WTC11 (cell line): ENCODE results near the gene CHD9. TPM values are rescaled to one million over a fixed set of nuclear protein-coding genes. Genes with fewer than 3 reads are reported as not detected.

Experiments used
- ATAC-seq: fragments of 200-7000 bp; cut with Tn5 transposase; 2 replicates; pipeline ENCODE4 v1.10.0; 2021; ENCODE audit warnings: mild to moderate bottlenecking, moderate library complexity
- CTCF ChIA-PET: fragments of 300-600 bp; sonication (Branson Sonifier 250); formaldehyde crosslinking; loops from one replicate; lab custom pipeline; 2021; ENCODE audit warnings: antibody characterized with exemption; lab: Charles Lee
- POLR2A ChIA-PET: fragments of 350-600 bp; sonication (Branson Sonifier 250); formaldehyde crosslinking; loops from one replicate; lab custom pipeline; 2021; ENCODE audit warnings: antibody characterized with exemption; lab: Charles Lee
- DNase-seq: peaks from one replicate; pipeline ENCODE4 v3.0.0; 2021; ENCODE audit warnings: low spot score
- H3K27ac Mint-ChIP-seq: 2 replicates; pipeline ENCODE4 v1.8.0; 2021; ENCODE audit warnings: mixed read lengths
- H3K27me3 Mint-ChIP-seq: 2 replicates; pipeline ENCODE4 v1.8.0; 2021; ENCODE audit warnings: low read depth, mild to moderate bottlenecking, moderate library complexity, mixed read lengths
- H3K36me3 Mint-ChIP-seq: 2 replicates; pipeline ENCODE4 v1.8.0; 2021; ENCODE audit warnings: mixed read lengths
- H3K4me1 Mint-ChIP-seq: 2 replicates; pipeline ENCODE4 v1.8.0; 2022; ENCODE audit warnings: mixed read lengths
- H3K4me3 Mint-ChIP-seq: 2 replicates; pipeline ENCODE4 v1.8.0; 2021; ENCODE audit warnings: mild to moderate bottlenecking, moderate library complexity, mixed read lengths
- H3K9me3 Mint-ChIP-seq: 2 replicates; pipeline ENCODE4 v1.8.0; 2021; ENCODE audit warnings: mixed read lengths
- AR ChIP-seq: fragments of 250-450 bp; sonication (Bioruptor Pico); IDR thresholded peaks from 2 replicates; pipeline ENCODE4 v1.9.0; 2021; ENCODE audit warnings: mild to moderate bottlenecking
- ARID4B ChIP-seq: sonication (generic); formaldehyde crosslinking; IDR thresholded peaks from 2 replicates; pipeline ENCODE4 v1.8.0; 2023; ENCODE audit warnings: missing genetic modification reagents, mild to moderate bottlenecking, borderline replicate concordance
- CDX4 ChIP-seq: fragments of 250-450 bp; sonication (Bioruptor Pico); IDR thresholded peaks from 2 replicates; pipeline ENCODE4 v1.9.0; 2021; ENCODE audit warnings: moderate library complexity, mild to moderate bottlenecking, inconsistent platforms, borderline replicate concordance
- CREB1 ChIP-seq: sonication (generic); formaldehyde crosslinking; IDR thresholded peaks from 2 replicates; pipeline ENCODE4 v1.8.0; 2023; ENCODE audit warnings: mild to moderate bottlenecking, missing genetic modification reagents
- CREM ChIP-seq: sonication (generic); formaldehyde crosslinking; IDR thresholded peaks from 2 replicates; pipeline ENCODE4 v1.8.1; 2022; ENCODE audit warnings: mild to moderate bottlenecking, missing genetic modification reagents, moderate library complexity
- EMX1 ChIP-seq: fragments of 250-450 bp; sonication (Bioruptor Pico); IDR thresholded peaks from 2 replicates; pipeline ENCODE4 v1.8.0; 2021; ENCODE audit warnings: mild to moderate bottlenecking
- ETV6 ChIP-seq: sonication (generic); formaldehyde crosslinking; IDR thresholded peaks from 2 replicates; pipeline ENCODE4 v1.8.1; 2022; ENCODE audit warnings: mild to moderate bottlenecking, missing genetic modification reagents
- FOXK1 ChIP-seq: sonication (generic); formaldehyde crosslinking; IDR thresholded peaks from 2 replicates; pipeline ENCODE4 v1.8.0; 2022; ENCODE audit warnings: mild to moderate bottlenecking, moderate library complexity, missing genetic modification reagents
- GABPB1 ChIP-seq: sonication (generic); formaldehyde crosslinking; IDR thresholded peaks from 2 replicates; pipeline ENCODE4 v1.8.1; 2023; ENCODE audit warnings: mild to moderate bottlenecking, missing genetic modification reagents
- IRF2 ChIP-seq: sonication (generic); formaldehyde crosslinking; IDR thresholded peaks from 2 replicates; pipeline ENCODE4 v1.8.0; 2022; ENCODE audit warnings: low read depth, missing genetic modification reagents, borderline replicate concordance
- MLX ChIP-seq: sonication (generic); formaldehyde crosslinking; IDR thresholded peaks from 2 replicates; pipeline ENCODE4 v1.8.1; 2023; ENCODE audit warnings: mild to moderate bottlenecking, missing genetic modification reagents, moderate library complexity
- NFE2L1 ChIP-seq: sonication (generic); formaldehyde crosslinking; IDR thresholded peaks from 2 replicates; pipeline ENCODE4 v1.8.1; 2023; ENCODE audit warnings: missing genetic modification reagents
- RORB ChIP-seq: fragments of 250-450 bp; sonication (Bioruptor Pico); IDR thresholded peaks from 2 replicates; pipeline ENCODE4 v1.9.0; 2021; ENCODE audit warnings: mild to moderate bottlenecking
- TEAD1 ChIP-seq: sonication (generic); formaldehyde crosslinking; IDR thresholded peaks from 2 replicates; pipeline ENCODE4 v1.8.0; 2022; ENCODE audit warnings: mild to moderate bottlenecking, missing genetic modification reagents
- ZNF396 ChIP-seq: fragments of 250-450 bp; sonication (Bioruptor Pico); IDR thresholded peaks from 2 replicates; pipeline ENCODE4 v1.8.0; 2021; ENCODE audit warnings: mild to moderate bottlenecking, moderate library complexity, borderline replicate concordance
- ZNF512 ChIP-seq: sonication (generic); formaldehyde crosslinking; IDR thresholded peaks from 2 replicates; pipeline ENCODE4 v1.8.1; 2022; ENCODE audit warnings: missing genetic modification reagents, borderline replicate concordance
- total RNA-seq: library from RNA; stranded (reverse); gene quantifications from 3 replicates; pipeline ENCODE4 v1.2.3, GENCODE V29; 2021

CHD9 gene
- total RNA-seq, 1 experiment from 2014 or later, result 31.3 TPM

- TF ChIP-seq CDX4 (no peak), ETV6 (CRISPR knock-in tag) (no peak), AR (CRISPR knock-in tag) (no peak), CREB1 (CRISPR knock-in tag) (no peak), TEAD1 (CRISPR knock-in tag) (no peak), ZNF396 (no peak), ARID4B (CRISPR knock-in tag) (no peak)
Measured at GRCh38 chr16:53198933-53199332, 144.1 kb downstream of the CHD9 start (continued).

- peaks cover 27% of the 10 kb centered on the region for H3K9me3 Mint-ChIP-seq
- POLR2A ChIA-PET, result no interaction called here
- no peak for ATAC-seq
- H3K27me3 Mint-ChIP-seq, result no peaks in the 10 kb centered on the region; the same call in 1 of the 2 replicates
- no peak overlapping the region for H3K4me3 Mint-ChIP-seq
- peaks cover 8% of the 10 kb centered on the region for H3K4me1 Mint-ChIP-seq
- no peak for TF ChIP-seq IRF2 (CRISPR knock-in tag)
- TF ChIP-seq CREM (CRISPR knock-in tag), result no peak
- TF ChIP-seq EMX1 (CRISPR knock-in tag), result no peak
- no peak for TF ChIP-seq MLX
- no peak for TF ChIP-seq NFE2L1 (CRISPR knock-in tag)
- TF ChIP-seq ZNF512 (CRISPR knock-in tag), result no peak
- TF ChIP-seq FOXK1 (CRISPR knock-in tag), result no peak
- TF ChIP-seq GABPB1 (CRISPR knock-in tag), result no peak
- TF ChIP-seq RORB (CRISPR knock-in tag), result no peak
- TF ChIP-seq, all 79 proteins: peak for 0
- no peak overlapping the region for H3K27ac Mint-ChIP-seq
- CTCF ChIA-PET, result no interaction called here
- H3K36me3 Mint-ChIP-seq, result peaks cover 19% of the 10 kb centered on the region
- no peak for DNase-seq
Measured at GRCh38 chr16:53201900-53202299, 147.1 kb downstream of the CHD9 start.
